GM18907 (cell line): Measurements from ENCODE around the gene RAB11A.
"Not testable (repeated sequence)": the region's sequence is repeated elsewhere in the genome, so short reads cannot be mapped to it uniquely, and the experiment has no call there.

ENCODE experiments used
- ATAC-seq: cut with Tn5 transposase; IDR thresholded peaks from one replicate; pipeline ENCODE4 v1.9.1; 2021; ENCODE audit warnings: mild to moderate bottlenecking, moderate library complexity; ENCODE audit not compliant: unreplicated experiment

RAB11A gene

DNA sequence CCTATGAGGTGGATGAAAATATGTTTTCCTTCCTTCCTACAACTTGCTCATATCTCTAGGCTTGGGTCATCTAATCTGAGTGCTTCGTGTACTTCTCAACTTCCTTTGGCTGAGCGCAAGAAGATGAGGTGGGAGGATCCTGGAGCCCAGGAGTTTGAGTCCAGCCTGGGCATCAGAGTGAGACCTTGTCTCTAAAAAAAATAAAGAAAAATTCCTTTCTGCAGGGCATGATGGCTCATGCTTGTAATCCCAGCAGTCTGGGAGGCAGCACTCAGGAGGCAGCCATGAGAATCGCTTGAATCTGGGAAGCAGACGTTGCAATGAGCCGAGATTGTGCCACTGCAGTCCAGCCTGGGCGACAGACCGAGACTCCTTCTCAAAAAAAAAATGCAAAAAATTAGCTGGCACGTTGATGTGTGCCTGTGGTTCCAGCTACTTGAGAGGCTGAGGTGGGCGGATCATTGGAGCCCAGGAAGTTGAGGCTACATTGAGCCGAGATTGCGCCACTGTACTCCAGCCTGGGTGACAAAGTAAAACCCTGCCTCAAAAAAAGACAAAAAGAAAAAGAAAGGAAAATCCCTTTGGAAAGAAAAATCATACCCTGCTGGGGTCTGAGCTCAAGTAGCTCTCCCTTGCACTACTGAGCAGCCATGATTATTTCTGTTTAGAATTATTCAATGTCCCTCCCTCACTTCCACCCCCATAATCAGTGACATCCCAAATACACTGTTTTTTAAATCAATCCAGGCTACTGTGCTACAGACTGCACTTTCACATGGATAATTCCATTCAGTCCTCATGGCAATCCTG is 28.0 kb upstream of the RAB11A start:
- ATAC-seq, result no peak

GRCh38 chr15:65845826-65846519 is 23.3 kb upstream of the RAB11A start:
- ATAC-seq, result no peak

- ATAC-seq, result no peak
Observed at GRCh38 chr15:65847989-65848388, 21.3 kb upstream of the RAB11A start.

DNA sequence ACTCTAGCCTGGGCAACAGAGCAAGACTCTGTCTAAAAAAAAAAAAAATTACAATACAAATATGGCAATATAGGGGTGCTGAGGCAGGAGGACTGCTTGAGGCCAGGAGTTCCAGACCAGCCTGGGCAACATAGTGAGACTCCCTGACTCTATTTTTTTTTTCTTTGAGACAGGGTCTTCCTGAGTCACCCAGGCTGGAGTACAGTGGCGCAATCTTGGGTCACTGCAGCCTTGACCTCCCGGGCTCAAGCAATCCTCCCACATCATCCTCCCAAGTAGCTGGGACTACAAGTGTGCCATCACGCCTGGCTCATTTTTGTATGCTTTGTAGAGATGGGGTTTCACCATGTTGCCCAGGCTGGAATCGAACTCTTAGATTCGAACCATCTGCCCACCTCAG is 17.3 kb upstream of the RAB11A start:
- no peak for ATAC-seq

DNA sequence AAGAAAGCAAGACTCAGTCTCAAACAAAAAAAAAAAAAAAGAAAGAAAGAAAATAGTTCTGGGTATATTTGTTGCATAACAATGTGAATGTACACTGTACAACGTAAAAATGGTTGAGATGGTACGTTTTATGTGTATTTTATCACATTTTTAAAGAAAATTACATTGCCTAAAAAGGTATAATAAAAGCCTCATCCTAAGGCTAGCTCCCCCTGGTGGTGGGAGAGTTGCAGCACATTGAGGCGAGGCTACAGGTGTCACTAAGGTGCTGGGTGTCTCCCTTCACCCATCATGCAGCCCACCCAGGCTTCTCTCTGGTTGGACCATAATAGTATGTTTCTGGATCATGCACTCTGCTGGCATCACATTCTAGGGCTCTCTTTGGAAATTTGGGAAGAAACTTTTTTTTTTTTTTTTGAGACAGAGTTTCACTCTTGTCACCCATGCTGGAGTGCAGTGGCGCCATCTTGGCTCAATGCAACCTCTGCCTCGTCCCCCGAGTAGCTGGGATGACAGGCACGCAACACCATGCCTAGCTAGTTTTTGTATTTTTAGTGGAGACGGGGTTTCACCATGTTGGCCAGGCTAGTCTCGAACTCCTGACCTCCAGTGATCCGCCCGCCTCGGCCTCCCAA is 12.4 kb upstream of the RAB11A start:
- no peak for ATAC-seq

DNA sequence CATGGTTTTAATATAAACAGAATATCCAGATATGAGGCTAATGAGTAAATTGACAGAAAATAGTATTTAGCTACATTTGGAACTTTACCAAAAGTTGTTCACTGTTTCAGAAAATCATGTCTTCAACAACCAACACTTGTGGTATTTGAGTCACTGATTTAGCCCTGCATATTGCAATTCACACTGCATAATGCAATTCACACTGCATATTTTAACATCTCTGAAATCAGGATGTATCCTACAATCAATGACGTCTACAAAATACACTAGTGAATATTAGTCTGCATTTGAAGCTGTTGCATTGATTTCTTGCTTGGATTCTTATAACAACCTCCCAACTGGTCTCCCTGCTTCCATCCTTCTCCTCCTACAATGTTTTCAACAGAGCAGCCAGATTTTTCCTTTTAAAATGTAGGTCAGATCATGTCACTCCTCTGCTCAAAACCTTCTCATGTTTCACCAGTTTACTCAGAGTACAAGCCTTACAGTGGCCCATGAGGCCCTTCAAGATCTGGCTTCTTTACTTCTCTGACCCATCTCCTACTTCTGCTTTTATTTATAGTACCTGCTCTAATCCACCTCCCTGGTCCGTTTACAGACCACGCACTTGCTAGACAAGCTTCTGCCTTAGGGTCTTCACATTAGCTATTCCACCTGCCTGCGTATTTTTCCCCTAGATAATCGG is 11.4 kb upstream of the RAB11A start:
- no peak for ATAC-seq

- ATAC-seq, result peak; percentile 64
Observed at GRCh38 chr15:65862682-65863081, 6.6 kb upstream of the RAB11A start.

GRCh38 chr15:65863106-65863505 is 6.2 kb upstream of the RAB11A start:
- no peak for ATAC-seq

DNA sequence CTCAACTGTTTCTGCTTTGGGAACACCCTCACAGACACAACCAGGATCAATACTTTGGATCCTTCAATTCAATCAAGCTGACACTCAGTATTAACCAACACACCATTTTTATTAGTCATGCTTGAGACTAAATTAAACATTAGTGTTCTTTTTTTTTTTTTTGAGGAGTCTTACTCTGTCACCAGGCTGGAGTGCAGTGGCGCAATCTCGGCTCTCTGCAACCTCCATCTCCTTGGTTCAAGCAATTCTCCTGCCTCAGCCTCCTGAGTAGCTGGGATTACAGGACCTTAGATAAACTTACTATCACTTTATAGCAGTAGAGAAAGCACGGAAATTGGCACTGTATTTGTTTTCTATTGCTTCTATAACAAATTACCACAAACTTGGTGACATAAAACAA is 2.0 kb upstream of the RAB11A start:
- no peak for ATAC-seq

- not testable (repeated sequence) for ATAC-seq
Observed at GRCh38 chr15:65867933-65868332, 1.4 kb upstream of the RAB11A start.

DNA sequence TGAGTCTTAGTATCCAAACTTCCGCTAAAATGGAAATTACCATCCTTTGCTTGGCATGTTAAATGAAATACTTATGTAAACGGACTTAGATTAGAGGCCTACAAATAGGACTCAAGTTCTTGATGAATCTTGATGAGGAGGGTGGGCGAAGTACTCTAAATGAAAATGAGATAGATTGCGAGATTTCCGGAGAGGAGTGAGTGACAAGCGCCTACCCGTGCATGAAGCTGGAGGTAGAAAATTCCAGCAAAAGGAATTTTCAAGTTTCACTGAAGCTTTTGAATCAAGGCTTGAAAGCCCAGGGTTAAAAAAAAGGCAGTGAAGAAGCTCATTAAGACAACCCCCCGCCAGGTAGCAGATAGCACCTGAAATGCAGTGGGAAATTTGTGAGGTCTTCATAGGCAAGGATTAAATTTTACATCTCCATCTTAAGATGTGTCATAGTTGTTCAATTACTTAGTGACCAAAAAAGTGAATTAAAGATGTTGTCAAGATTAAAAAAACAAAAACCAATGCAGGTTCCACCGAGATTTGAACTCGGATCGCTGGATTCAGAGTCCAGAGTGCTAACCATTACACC is 655 bp upstream of the RAB11A start:
- no peak for ATAC-seq

GRCh38 chr15:65869954-65870871 is 922 bp downstream of the RAB11A start:
- no peak for ATAC-seq

DNA sequence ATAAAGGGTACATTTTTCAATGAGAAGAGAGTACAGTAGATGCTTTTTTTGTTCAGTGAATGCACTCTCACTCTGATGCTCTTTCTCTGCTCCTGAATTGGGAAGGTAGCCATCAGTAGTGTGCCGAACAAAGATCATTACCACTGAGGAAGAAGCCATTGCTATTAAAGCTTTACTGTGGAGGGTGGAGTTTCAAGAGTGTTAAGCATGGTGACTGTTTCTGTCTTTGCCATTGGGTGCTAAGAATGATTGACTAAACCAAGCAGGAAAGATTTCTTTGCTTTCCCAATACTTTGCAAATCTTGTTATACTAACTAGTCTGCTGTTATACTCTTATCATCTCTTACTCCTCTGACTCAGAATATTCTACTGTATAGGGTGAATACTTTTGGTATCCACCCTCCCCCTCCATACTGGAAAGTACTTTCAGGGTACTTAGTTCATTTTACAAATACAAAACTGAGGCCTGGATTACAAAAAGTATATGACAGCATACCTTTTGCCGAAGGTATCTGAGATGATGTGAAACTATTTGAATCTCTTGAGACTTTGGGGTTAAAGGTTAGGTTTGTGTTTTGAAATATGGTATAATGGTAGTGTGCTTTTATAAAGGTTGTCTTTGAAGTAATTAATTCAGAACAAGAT is 1.7 kb downstream of the RAB11A start:
- no peak for ATAC-seq

GRCh38 chr15:65871886-65872285 is 2.6 kb downstream of the RAB11A start:
- ATAC-seq, result not testable (repeated sequence)

GRCh38 chr15:65872596-65872995 is 3.3 kb downstream of the RAB11A start:
- not testable (repeated sequence) for ATAC-seq

DNA sequence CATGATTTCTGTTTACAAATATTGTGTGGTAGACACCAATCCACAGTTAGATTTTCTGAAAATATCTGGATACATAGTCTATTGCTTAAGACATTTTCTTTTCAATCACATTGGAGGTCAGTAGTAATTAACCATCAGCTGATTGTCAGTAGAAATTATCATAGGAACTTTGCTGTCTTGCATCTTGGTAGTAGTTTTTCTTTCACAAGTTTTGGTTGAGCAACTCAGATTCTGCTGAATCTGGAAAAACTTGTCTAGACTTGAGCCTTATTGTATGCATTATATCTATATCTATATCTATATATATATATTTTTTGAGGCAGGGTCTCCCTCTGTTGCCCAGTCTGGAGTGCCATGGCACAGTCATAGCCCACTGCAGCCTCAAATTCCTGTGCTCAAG is 4.0 kb downstream of the RAB11A start:
- no peak for ATAC-seq

GRCh38 chr15:65875458-65875857 is 6.2 kb downstream of the RAB11A start:
- no peak for ATAC-seq

DNA sequence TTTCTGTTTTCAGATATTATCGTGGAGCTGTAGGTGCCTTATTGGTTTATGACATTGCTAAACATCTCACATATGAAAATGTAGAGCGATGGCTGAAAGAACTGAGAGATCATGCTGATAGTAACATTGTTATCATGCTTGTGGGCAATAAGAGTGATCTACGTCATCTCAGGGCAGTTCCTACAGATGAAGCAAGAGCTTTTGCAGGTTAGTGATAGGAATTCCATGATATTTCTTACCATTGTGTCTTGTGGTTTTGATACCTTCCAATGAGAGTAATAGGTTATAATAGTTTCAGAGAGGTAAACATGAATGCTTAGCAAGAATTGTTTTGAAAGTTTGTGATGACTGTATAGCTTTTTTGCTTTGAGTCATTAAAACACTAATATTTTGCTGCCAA is 8.5 kb downstream of the RAB11A start:
- no peak for ATAC-seq

DNA sequence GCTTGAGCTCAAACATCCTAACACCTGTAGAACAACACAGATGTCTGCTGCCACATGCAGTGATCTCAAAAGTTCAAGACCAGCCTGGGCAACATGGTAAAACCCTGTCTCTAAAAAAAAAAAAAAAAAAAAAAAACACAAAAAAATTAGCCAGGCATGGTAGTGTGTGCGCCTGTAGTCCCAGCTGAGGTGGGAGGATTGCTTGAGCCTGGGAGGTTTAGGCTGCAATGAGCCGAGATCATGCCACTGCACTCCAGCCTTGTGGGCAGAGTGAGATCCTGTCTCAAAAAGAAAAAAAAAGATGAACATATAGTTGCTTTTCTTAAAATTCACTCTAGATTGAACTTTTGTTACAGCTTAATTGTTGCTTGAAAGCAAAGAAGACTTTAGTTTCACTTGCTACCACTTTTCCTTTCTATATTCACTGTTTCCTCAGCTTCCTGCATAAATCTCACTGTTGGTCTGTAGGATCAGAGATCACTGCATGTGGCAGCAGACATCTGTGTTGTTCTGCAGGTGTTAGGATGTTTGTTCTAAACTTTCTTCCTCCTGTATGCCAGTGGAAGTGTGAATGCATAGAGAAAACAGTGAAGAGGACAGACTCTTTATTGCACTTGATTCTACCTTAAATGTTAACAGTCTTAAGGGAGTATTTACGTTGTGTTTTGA is 12.6 kb downstream of the RAB11A start:
- ATAC-seq, result no peak
